ENCODE data around the gene TUBB4A.
"Not testable (repeated sequence)": the region's sequence is repeated elsewhere in the genome, so short reads cannot be mapped to it uniquely, and the experiment has no call there.

TUBB4A gene

GRCh38 chr19:6501740-6502648, at the start of gene TUBB4A:
TUBB4A (minus strand) TSS chr19:6502309; CDS start chr19:6502212, 97 bp downstream.
- DNase-seq: peak in 1 of 2 experiments; percentile 53

DNA sequence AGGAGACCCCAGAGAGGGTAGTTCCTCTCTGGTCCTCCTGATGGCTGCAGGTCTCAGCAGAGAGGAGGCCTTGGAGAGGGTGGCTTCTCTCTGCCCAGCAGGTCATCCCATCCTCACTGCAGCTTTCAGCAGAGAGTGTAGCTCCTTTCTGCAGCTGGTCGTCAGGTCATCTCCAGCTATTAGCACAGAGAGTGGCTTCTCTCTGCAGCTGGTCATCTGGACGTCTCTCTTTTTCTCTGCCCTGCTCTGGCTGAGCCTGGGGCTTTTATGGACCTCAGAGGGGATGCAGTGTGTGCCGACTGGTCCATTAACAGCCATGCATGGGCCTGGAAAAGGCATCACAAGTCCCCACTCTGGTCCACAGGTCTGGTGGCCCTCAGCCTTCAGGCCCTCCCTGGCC, 49.0 kb upstream of the TUBB4A start:
- no peak for DNase-seq

- DNase-seq: not testable (repeated sequence)
Measured at GRCh38 chr19:6550679-6551078, 48.6 kb upstream of the TUBB4A start.

GRCh38 chr19:6543866-6544347, 41.8 kb upstream of the TUBB4A start:
- no peak for DNase-seq

DNA sequence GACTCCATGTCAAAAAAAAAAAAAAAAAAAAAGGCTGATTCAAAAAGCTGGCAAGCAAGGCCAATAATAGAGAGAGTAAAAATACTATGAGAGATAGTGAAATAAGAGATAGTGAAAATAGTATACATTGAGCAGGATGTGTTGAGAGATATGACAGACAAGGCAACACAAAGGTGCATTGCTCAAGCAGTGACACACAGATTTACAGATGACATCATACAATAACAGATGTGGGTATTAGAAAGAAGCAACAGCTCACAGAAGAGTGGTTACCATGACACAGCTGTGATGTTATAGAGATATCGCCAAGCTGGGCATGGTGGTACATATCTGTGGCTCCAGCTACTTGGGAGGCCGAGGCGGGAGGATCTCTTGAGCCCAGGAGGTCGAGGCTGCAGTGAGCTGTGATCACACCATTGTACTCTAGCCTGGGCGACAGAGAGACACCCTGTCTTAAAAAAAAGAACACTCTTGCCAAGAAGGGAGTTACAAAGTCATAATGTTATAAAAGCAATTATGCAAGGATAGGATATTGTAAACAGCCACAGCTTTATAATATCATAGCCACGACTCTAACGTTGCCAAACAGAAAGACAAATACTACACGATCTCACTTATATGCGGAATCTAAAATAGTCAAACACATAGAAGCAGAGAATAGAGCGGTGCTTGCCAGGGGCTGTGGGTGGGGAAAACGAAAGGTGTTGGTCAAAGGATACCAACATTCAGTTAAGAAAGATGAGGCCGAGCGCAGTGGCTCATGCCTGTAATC, 39.0 kb upstream of the TUBB4A start:
- no peak for DNase-seq

DNA sequence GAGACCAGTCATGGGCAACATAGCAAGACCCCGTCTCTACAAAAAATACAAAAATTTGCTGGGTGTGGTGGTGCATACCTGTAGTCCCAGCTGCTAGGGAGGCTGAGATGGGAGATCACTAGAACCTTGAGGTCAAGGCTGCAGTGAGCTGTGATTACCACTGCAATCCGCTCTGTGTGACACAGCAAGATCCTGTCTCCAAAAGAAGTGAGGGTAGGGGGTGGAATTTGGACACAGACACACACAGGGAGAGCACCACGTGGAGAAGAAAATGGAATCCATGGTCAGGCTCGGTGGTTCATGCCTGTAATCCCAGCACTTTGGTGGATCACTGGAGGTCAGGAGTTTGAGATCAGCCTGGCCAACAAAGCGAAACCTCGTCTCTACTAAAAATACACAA, 37.4 kb upstream of the TUBB4A start:
- no peak for DNase-seq

GRCh38 chr19:6535558-6536137, 33.5 kb upstream of the TUBB4A start:
- DNase-seq: no peak

DNA sequence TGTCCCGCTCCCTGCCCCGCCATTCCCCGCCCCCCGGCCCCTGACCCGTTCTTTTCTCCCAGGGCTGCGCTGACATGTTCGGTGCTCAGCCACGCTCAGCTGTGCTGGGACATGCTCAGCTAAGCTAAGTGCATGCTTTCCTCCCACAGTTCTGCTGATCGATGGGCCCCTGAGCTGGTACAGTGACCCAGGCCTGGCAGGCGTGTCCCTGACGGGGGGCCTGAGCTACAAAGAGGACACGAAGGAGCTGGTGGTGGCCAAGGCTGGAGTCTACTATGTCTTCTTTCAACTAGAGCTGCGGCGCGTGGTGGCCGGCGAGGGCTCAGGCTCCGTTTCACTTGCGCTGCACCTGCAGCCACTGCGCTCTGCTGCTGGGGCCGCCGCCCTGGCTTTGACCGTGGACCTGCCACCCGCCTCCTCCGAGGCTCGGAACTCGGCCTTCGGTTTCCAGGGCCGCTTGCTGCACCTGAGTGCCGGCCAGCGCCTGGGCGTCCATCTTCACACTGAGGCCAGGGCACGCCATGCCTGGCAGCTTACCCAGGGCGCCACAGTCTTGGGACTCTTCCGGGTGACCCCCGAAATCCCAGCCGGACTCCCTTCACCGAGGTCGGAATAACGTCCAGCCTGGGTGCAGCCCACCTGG, 32.5 kb upstream of the TUBB4A start:
- DNase-seq: no peak

DNA sequence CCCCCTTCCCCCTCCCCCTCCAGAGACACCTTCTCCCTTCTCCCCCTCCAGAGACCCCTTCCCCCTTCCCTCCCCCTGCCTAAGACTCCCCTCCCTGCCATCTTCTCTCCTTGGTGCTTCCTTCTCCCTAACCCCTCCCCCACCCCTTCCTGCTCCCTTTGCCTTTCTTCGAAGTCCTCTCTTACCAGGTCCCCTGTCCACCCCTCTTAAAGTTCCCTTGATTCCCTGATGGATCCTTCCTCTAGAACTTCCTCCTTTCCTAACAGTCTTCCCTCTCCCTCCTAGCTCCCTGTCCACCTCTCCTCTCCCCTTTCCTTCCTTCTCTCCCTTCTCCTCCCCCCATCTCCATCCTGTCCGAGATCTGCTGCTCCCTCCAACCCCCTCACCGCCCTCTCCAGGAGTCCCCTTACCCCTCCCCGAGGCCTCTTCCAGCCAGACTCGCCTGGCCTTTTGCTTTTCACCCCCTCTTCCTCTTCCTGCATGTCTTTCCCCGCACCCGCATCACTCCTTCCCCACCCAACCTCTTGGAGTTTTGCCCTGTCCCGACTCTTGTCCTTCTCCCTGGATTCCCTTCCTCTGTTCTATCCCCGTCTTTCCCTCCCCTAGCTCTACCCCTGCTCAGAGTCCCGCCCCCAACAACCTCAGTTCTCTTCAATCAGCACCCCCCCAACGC, 31.8 kb upstream of the TUBB4A start:
- DNase-seq: no peak

GRCh38 chr19:6533000-6533328, 30.9 kb upstream of the TUBB4A start:
- no peak for DNase-seq

DNA sequence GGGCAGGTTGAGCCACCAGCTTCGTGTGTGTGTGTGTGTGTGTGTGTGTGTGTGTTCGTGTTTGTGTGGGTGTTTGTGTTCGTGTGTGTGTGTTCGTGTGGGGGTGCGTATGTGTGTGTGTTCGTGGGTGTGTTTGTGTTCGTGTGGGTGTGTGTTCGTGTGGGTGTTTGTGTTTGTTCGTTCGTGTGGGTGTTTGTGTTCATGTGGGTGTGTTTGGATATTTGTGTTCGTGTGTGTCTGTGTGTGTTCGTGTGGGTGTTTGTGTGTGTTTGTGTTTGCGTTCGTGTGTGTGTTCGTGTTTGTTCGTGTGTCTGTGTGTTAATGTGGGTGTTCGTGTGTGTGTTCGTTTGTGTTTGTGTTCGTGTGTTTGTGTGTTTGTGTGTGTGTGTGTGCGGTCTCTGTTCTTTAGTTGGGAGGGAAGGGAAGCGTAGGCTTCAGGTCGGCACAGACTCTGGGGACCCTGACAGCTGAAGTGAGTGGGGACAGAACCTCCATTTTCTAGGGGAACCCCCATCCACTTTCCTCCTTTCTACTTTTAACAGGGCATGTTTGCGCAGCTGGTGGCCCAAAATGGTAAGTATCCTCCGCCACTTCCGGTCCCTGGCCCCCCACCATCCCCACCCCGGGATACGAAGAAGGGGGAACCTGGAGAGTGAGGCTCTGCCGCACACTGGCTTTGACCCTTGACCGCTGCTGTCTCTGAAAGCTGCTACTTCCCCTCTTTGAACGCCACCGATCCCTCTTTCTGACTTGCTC, 30.3 kb upstream of the TUBB4A start:
- no peak for DNase-seq

DNA sequence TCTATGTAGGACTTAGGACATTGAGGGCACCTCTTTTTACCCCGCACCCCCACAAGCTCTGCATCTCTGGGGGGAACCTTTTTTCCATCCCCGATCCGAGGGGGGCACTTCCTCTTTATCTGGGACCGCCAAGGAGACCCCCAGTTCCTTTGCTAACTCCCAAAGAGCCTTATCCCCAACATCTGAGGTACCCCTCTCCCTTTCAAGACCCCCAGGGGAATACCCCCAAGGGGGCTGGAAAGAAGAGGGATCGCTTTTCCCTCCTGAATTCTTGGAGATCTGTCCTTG, 29.8 kb upstream of the TUBB4A start:
- DNase-seq: no peak

- no peak for DNase-seq
Measured at GRCh38 chr19:6531163-6531955, 29.2 kb upstream of the TUBB4A start.

- peak; percentile 33 to 77 for DNase-seq
Measured at GRCh38 chr19:6530386-6531162, 28.5 kb upstream of the TUBB4A start, which contains the start of gene TNFSF9. TNFSF9 (plus strand) TSS chr19:6531026; CDS start chr19:6531037, 11 bp downstream.

GRCh38 chr19:6529937-6530385, 27.9 kb upstream of the TUBB4A start:
- no peak for DNase-seq

DNA sequence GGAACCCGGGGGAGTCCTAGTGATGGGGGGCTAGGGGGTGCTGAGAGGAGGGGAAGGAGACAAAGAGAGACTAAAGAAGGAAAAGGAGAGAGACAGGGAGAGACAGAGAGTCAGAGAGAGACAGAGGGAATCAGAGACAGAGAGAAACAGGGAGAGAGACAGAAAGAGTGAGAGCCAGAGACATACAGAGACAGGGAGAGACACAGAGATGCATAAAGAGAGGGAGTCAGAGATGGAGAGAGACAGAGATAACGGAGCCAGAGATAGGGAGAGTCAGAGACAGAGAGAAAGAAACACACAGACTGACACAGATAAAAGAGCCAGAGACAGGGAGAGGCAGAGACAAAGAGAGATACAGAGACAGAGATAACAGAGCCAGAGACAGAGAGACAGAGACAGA, 27.2 kb upstream of the TUBB4A start:
- no peak for DNase-seq

- DNase-seq: peak in 1 of 2 experiments; percentile 8
Measured at GRCh38 chr19:6528544-6529121, 26.5 kb upstream of the TUBB4A start.

- no peak for DNase-seq
Measured at GRCh38 chr19:6527893-6528543, 25.9 kb upstream of the TUBB4A start.

DNA sequence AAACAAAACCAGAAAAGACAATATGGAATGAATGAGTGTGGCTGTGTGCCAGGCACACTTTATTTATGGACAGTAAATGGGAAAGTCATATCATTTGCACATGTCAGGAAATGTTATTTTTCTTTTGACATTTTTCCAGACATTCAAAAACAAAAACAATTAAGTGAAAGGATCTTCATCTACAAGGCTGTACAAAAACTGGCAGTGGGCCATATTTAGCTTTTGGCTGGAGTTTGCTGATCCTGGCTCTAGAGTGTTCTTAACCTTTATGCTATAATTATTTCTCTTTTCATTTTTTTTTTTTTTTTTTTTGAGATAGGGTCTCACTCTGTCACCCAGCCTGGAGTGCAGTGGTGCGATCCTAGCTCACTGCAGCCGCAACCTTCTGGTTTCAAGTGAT, 22.2 kb upstream of the TUBB4A start:
- no peak for DNase-seq
